ENCODE results near the gene TYSND1.
"Not testable (repeated sequence)": the region's sequence is repeated elsewhere in the genome, so short reads cannot be mapped to it uniquely, and the experiment has no call there.

Gene TYSND1

GRCh38 chr10:70163448-70163847, 16.9 kb upstream of the TYSND1 start:
- H3K4me3 ChIP-seq, result no peak overlapping the region
- no peak overlapping the region for H3K27ac ChIP-seq
- DNase-seq (ENCODE audit: low spot score), result no peak
- no peak for TF ChIP-seq CTCF (IDR thresholded peaks at IDR 0.05)

- DNase-seq (ENCODE audit: low spot score), result no peak
- TF ChIP-seq CTCF (IDR thresholded peaks at IDR 0.05), result no peak
- Histone ChIP-seq H3K4me3 (no peak overlapping the region), H3K27ac (no peak overlapping the region)
Observed at GRCh38 chr10:70162892-70163201, 16.3 kb upstream of the TYSND1 start.

- DNase-seq (ENCODE audit: low spot score), result no peak
- Histone ChIP-seq H3K27ac (no peak overlapping the region), H3K4me3 (no peak overlapping the region)
- TF ChIP-seq CTCF (IDR thresholded peaks at IDR 0.05), result no peak
Observed at GRCh38 chr10:70162151-70162891, 15.8 kb upstream of the TYSND1 start.

GRCh38 chr10:70160798-70161197, 14.3 kb upstream of the TYSND1 start:
- DNase-seq (ENCODE audit: low spot score), result no peak
- TF ChIP-seq CTCF (IDR thresholded peaks at IDR 0.05), result no peak
- H3K4me3 ChIP-seq, result no peak overlapping the region
- no peak overlapping the region for H3K27ac ChIP-seq

- H3K4me3 ChIP-seq; DNase-seq (ENCODE audit: low spot score): not testable (repeated sequence)
Observed at GRCh38 chr10:70159366-70159765, 12.9 kb upstream of the TYSND1 start.

GRCh38 chr10:70158113-70158512, 11.6 kb upstream of the TYSND1 start:
- no peak for TF ChIP-seq CTCF (IDR thresholded peaks at IDR 0.05)
- H3K4me3 ChIP-seq, result no peak overlapping the region
- no peak overlapping the region for H3K27ac ChIP-seq
- no peak for DNase-seq (ENCODE audit: low spot score)

More at GRCh38 chr10:70159366-70159765, 12.9 kb upstream of the TYSND1 start:
- not testable (repeated sequence) for H3K27ac ChIP-seq

- Histone ChIP-seq H3K4me3 (no peak overlapping the region), H3K27ac (no peak overlapping the region)
- DNase-seq (ENCODE audit: low spot score), result no peak
- no peak for TF ChIP-seq CTCF (IDR thresholded peaks at IDR 0.05)
Observed at GRCh38 chr10:70155255-70155838, 8.8 kb upstream of the TYSND1 start.
